ENCODE measurements around the gene AQP7.
"Not testable (repeated sequence)": the region's sequence is repeated elsewhere in the genome, so short reads cannot be mapped to it uniquely, and the experiment has no call there.

The AQP7 gene

GRCh38 chr9:33366979-33367480 is 35.3 kb downstream of the AQP7 start:
- no peak for ATAC-seq

- ATAC-seq, result not testable (repeated sequence)
These were observed 37.6 kb downstream of the AQP7 start for GRCh38 chr9:33364814-33365213.

- ATAC-seq, result no peak
These were observed 38.2 kb downstream of the AQP7 start for GRCh38 chr9:33364127-33364526.

- ATAC-seq, result not testable (repeated sequence)
These were observed 43.7 kb downstream of the AQP7 start for GRCh38 chr9:33358641-33359040.

GRCh38 chr9:33355933-33356332 is 46.4 kb downstream of the AQP7 start:
- no peak for ATAC-seq

- ATAC-seq, result no peak
These were observed 47.6 kb downstream of the AQP7 start for GRCh38 chr9:33354651-33355211.

GRCh38 chr9:33351547-33351946 is 50.8 kb downstream of the AQP7 start:
- ATAC-seq, result no peak

- no peak for ATAC-seq
These were observed 52.1 kb downstream of the AQP7 start for GRCh38 chr9:33350310-33350709.

- no peak for ATAC-seq
These were observed 52.6 kb downstream of the AQP7 start for GRCh38 chr9:33349743-33350142.

GRCh38 chr9:33348998-33349397 is 53.4 kb downstream of the AQP7 start:
- no peak for ATAC-seq

GRCh38 chr9:33346564-33346963 is 55.8 kb downstream of the AQP7 start:
- no peak for ATAC-seq

- ATAC-seq, result no peak
These were observed 58.2 kb downstream of the AQP7 start for GRCh38 chr9:33344145-33344544.

GRCh38 chr9:33341182-33341581 is 61.2 kb downstream of the AQP7 start:
- ATAC-seq, result no peak

- ATAC-seq, result no peak
These were observed 62.2 kb downstream of the AQP7 start for GRCh38 chr9:33340186-33340585.
